Natural killer cell (primary cell): ENCODE measurements around the gene ZDHHC11. TPM values are rescaled to one million over a fixed set of nuclear protein-coding genes. Genes with fewer than 3 reads are reported as not detected.

ENCODE experiments used
- ATAC-seq, 3 donors: fragments of 150-1000 bp in 2 of 3; fragments of 200-7000 bp in 1 of 3; cut with Tn5 transposase; 1 replicate in 1 of 3; 2 replicates in 2 of 3; pipeline ENCODE4 v1.10.0; 2021; ENCODE audit warnings: mild to moderate bottlenecking in 2 of 3, moderate library complexity in 2 of 3
- DNase-seq, 2 donors: peaks; one replicate each; pipeline versions ENCODE4 v3.0.0 to v3.0.0-alpha.2; 2013 to 2021; ENCODE audit warnings: mixed read lengths in 1 of 2
- H3K27ac ChIP-seq: one replicate; pipeline ENCODE4 v1.5.1; 2013; ENCODE audit warnings: mild to moderate bottlenecking, low read length
- H3K27me3 ChIP-seq: one replicate; pipeline ENCODE4 v1.6.1; 2013; ENCODE audit warnings: low read length; ENCODE audit not compliant: control insufficient read depth, insufficient read depth
- H3K36me3 ChIP-seq: one replicate; pipeline ENCODE4 v1.6.1; 2013; ENCODE audit warnings: low read length; ENCODE audit not compliant: control insufficient read depth, insufficient read depth
- H3K4me1 ChIP-seq: one replicate; pipeline ENCODE4 v1.6.1; 2013; ENCODE audit warnings: low read length; ENCODE audit not compliant: control insufficient read depth, insufficient read depth
- H3K4me3 ChIP-seq: one replicate; pipeline ENCODE4 v1.5.1; 2013; ENCODE audit warnings: low read length
- H3K9me3 ChIP-seq: one replicate; pipeline ENCODE4 v1.6.1; 2013; ENCODE audit warnings: low read length; ENCODE audit not compliant: control insufficient read depth, insufficient read depth
- H3K27ac Mint-ChIP-seq, 2 donors: one replicate each; pipeline ENCODE4 v1.8.0; 2022; ENCODE audit warnings: mild to moderate bottlenecking in 2 of 2, mixed read lengths in 2 of 2, moderate library complexity in 1 of 2
- H3K27me3 Mint-ChIP-seq, 2 donors: one replicate each; pipeline ENCODE4 v1.8.0; 2022; ENCODE audit warnings: low read depth in 2 of 2, mixed read lengths in 2 of 2
- H3K36me3 Mint-ChIP-seq: one replicate; pipeline ENCODE4 v1.8.0; 2022; ENCODE audit warnings: mixed read lengths
- H3K4me1 Mint-ChIP-seq, 2 donors: one replicate each; pipeline ENCODE4 v1.8.0; 2022; ENCODE audit warnings: mixed read lengths in 2 of 2
- H3K4me3 Mint-ChIP-seq: one replicate; pipeline ENCODE4 v1.8.0; 2022; ENCODE audit warnings: mild to moderate bottlenecking, moderate library complexity, mixed read lengths
- H3K9me3 Mint-ChIP-seq, 2 donors: one replicate each; pipeline ENCODE4 v1.8.0; 2022; ENCODE audit warnings: mixed read lengths in 2 of 2
- CTCF ChIP-seq: fragments of 200-600 bp; IDR thresholded peaks from one replicate; pipeline ENCODE4 v1.8.0; 2022; ENCODE audit warnings: antibody characterized with exemption
- WGBS: methylation state at CpG from one replicate; pipeline ENCODE4 v1.1.7; 2013; ENCODE audit warnings: missing lambda C conversion rate; ENCODE audit not compliant: insufficient coverage; 5-methylcytosine and 5-hydroxymethylcytosine counted together
- intact Hi-C: fragments of 100-400 bp; cut with micrococcal nuclease; formaldehyde crosslinking; loops from one replicate; pipeline ENCODE4 v1.14.2; 2022
- total RNA-seq, 4 donors: library from RNA; stranded (reverse); fragments of 120-200 nt in 1 of 4; gene quantifications; one replicate each; pipeline versions ENCODE4 v1.2.3 to v1.2.4, GENCODE V29; 2013 to 2022

Gene ZDHHC11
- total RNA-seq, 3 donors from 2014 or later (not counting 1 experiment from before 2014, with no cell fraction given): 2.2 to 7.0 (median 5.0) TPM

- no peak overlapping the region for H3K27ac ChIP-seq
- no peaks in the 10 kb centered on the region for H3K9me3 ChIP-seq
- ATAC-seq (no peak), DNase-seq (no peak)
- Mint-ChIP-seq H3K4me1 (peaks cover 5 to 7% of the 10 kb centered on the region in 2 donors), H3K27ac (no peak overlapping the region), H3K36me3 (peaks cover 16% of the 10 kb centered on the region), H3K4me3 (no peak overlapping the region), H3K27me3 (no peaks in the 10 kb centered on the region), H3K9me3 (no peaks in the 10 kb centered on the region)
- no peak for TF ChIP-seq CTCF
- H3K36me3 ChIP-seq: peaks cover 81% of the 10 kb centered on the region
- H3K27me3 ChIP-seq: no peaks in the 10 kb centered on the region
- WGBS: 86% methylated on average over 10 of the region's 10 CpGs
- H3K4me3 ChIP-seq: no peak overlapping the region
- H3K4me1 ChIP-seq: no peaks in the 10 kb centered on the region
- intact Hi-C loops: no loop called here
Observed at GRCh38 chr5:872301-872700, 21.5 kb upstream of the ZDHHC11 start.

GRCh38 chr5:871596-872298 is 21.0 kb upstream of the ZDHHC11 start:
- Mint-ChIP-seq H3K27ac (no peak overlapping the region), H3K9me3 (no peaks in the 10 kb centered on the region), H3K36me3 (peaks cover 16% of the 10 kb centered on the region), H3K4me1 (peaks cover 5 to 7% of the 10 kb centered on the region in 2 donors), H3K4me3 (no peak overlapping the region), H3K27me3 (no peaks in the 10 kb centered on the region)
- no peaks in the 10 kb centered on the region for H3K4me1 ChIP-seq
- DNase-seq: no peak
- intact Hi-C loops: no loop called here
- 96% methylated on average over 29 of the region's 29 CpGs for WGBS
- no peaks in the 10 kb centered on the region for H3K27me3 ChIP-seq
- H3K27ac ChIP-seq: no peak overlapping the region
- no peak for TF ChIP-seq CTCF
- H3K36me3 ChIP-seq: peaks cover 83% of the 10 kb centered on the region
- H3K9me3 ChIP-seq: no peaks in the 10 kb centered on the region
- no peak for ATAC-seq
- no peak overlapping the region for H3K4me3 ChIP-seq

GRCh38 chr5:870956-871355 is 20.2 kb upstream of the ZDHHC11 start:
- no peaks in the 10 kb centered on the region for H3K27me3 ChIP-seq
- H3K4me3 ChIP-seq: no peak overlapping the region
- Mint-ChIP-seq H3K27ac (no peak overlapping the region), H3K4me3 (no peak overlapping the region), H3K9me3 (no peaks in the 10 kb centered on the region), H3K27me3 (no peaks in the 10 kb centered on the region), H3K4me1 (peaks cover 5 to 7% of the 10 kb centered on the region in 2 donors), H3K36me3 (peaks cover 16% of the 10 kb centered on the region)
- H3K27ac ChIP-seq: no peak overlapping the region
- no peaks in the 10 kb centered on the region for H3K4me1 ChIP-seq
- no peak for TF ChIP-seq CTCF
- intact Hi-C loops: no loop called here
- DNase-seq: no peak
- H3K9me3 ChIP-seq: no peaks in the 10 kb centered on the region
- no peak for ATAC-seq
- peaks cover 82% of the 10 kb centered on the region for H3K36me3 ChIP-seq
- WGBS: 95% methylated on average over 5 of the region's 5 CpGs
